ENCODE measurements around the gene SCYL2.

SCYL2 gene

DNA sequence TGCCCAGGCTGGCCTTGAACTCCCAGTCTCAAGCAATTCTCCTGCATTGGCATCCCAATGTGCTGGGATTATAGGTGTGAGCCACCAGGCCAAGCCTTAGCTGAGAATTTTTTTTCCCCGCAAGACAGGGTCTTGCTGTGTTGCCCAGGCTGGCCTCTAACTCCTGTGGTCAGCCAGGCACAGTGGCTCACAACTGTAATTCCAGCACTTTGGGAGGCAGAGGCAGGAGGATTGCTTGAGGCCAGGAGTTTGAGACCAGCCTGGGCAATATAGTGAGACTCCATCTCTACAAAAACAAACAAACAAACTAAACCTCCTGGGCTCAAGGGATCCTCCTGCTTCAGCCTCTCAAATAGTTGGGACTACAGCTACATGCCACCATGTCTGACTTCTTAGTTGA is 27.4 kb upstream of the SCYL2 start:
- no peaks in the 10 kb centered on the region for H3K36me3 ChIP-seq
- no peak for DNase-seq
- no peaks in the 10 kb centered on the region for H3K27me3 ChIP-seq
- H3K9me3 ChIP-seq: no peaks in the 10 kb centered on the region
- no peaks in the 10 kb centered on the region for H3K4me1 ChIP-seq
- TF ChIP-seq CTCF (IDR thresholded peaks at IDR 0.05; ENCODE audit: low read depth, low read length): no peak
- H3K4me3 ChIP-seq (ENCODE audit: low read depth, low read length): no peak overlapping the region

DNA sequence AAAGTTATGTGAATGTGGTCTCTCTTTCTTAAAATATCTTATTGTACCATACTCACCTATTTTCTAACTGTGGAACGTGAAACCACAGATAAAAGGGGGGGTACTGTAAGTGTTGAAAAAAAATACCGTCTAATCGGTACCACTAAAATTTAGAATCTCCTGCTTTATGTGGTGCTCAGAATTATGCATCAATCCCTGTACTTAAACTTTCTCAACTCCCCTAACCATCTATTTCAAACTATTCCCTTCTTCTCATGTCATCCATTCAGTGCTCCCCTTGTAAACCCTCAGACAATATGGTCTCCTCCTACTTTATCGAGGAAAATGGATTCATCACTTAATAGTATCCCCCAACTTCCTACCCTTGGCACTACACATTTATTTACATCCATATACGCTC is 23.8 kb upstream of the SCYL2 start:
- no peak for TF ChIP-seq CTCF (IDR thresholded peaks at IDR 0.05; ENCODE audit: low read depth, low read length)
- Histone ChIP-seq H3K4me1 (no peaks in the 10 kb centered on the region), H3K36me3 (no peaks in the 10 kb centered on the region), H3K4me3 (ENCODE audit: low read depth, low read length) (no peak overlapping the region), H3K9me3 (no peaks in the 10 kb centered on the region), H3K27me3 (no peaks in the 10 kb centered on the region)
- DNase-seq: no peak

DNA sequence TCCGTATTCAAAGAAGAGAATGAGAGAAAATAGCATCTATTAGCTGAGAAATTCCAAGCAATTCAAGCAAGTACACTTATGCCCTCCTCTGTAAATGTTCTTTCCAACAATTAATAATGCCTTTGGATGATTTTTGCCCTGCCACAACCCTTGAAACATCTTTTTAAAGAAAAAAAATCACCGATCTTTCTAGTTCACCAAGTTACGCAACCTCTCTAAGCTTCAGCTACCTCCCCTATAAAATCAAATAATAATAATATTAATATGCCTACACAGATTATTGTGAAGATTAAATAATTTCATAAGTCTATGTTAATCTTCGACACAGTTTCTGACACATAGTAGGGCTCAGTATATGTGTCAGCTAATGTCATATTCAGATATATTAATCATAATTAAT is 19.2 kb upstream of the SCYL2 start:
- Histone ChIP-seq H3K4me3 (ENCODE audit: low read depth, low read length) (no peak overlapping the region), H3K9me3 (no peaks in the 10 kb centered on the region), H3K36me3 (no peaks in the 10 kb centered on the region), H3K4me1 (no peaks in the 10 kb centered on the region), H3K27me3 (no peaks in the 10 kb centered on the region)
- TF ChIP-seq CTCF (IDR thresholded peaks at IDR 0.05; ENCODE audit: low read depth, low read length): no peak
- DNase-seq: no peak

DNA sequence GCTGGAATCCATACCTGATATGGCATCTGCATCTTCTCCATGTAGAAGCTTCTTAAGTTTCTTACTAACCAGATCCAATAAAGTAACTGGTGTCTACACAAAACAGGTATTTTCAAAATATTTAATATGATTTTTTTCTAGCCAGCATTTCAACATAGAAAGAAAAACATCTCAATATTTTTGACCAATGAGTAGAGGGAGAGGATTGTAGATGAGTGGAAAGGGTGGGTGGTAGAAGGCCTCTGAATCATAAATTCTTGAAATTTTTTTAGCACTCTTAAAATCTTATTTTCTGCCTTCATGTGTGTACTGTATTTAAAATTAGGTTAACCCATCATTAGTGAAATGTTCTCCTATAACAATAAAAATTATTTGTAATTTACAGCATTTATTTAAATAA is 18.1 kb upstream of the SCYL2 start:
- H3K36me3 ChIP-seq: no peaks in the 10 kb centered on the region
- no peak for DNase-seq
- no peak for TF ChIP-seq CTCF (IDR thresholded peaks at IDR 0.05; ENCODE audit: low read depth, low read length)
- no peak overlapping the region for H3K4me3 ChIP-seq (ENCODE audit: low read depth, low read length)
- H3K9me3 ChIP-seq: no peaks in the 10 kb centered on the region
- no peaks in the 10 kb centered on the region for H3K27me3 ChIP-seq
- no peaks in the 10 kb centered on the region for H3K4me1 ChIP-seq

- H3K4me3 ChIP-seq (ENCODE audit: low read depth, low read length): no peak overlapping the region
- no peak for DNase-seq
- TF ChIP-seq CTCF (IDR thresholded peaks at IDR 0.05; ENCODE audit: low read depth, low read length): no peak
- no peaks in the 10 kb centered on the region for H3K9me3 ChIP-seq
- no peaks in the 10 kb centered on the region for H3K36me3 ChIP-seq
- no peaks in the 10 kb centered on the region for H3K4me1 ChIP-seq
- H3K27me3 ChIP-seq: no peaks in the 10 kb centered on the region
These were observed 17.0 kb upstream of the SCYL2 start for GRCh38 chr12:100249941-100250340.

- TF ChIP-seq CTCF (IDR thresholded peaks at IDR 0.05; ENCODE audit: low read depth, low read length): no peak
- no peak overlapping the region for H3K4me3 ChIP-seq (ENCODE audit: low read depth, low read length)
- H3K36me3 ChIP-seq: no peaks in the 10 kb centered on the region
- no peaks in the 10 kb centered on the region for H3K9me3 ChIP-seq
- no peaks in the 10 kb centered on the region for H3K27me3 ChIP-seq
- H3K4me1 ChIP-seq: no peaks in the 10 kb centered on the region
- no peak for DNase-seq
These were observed 15.1 kb upstream of the SCYL2 start for GRCh38 chr12:100251917-100252316.

All from BE2C (cell line).